ENCODE data around the gene SPAST.

GRCh38 chr2:32064021-32064601, 755 bp downstream of the SPAST start:
- TF ChIP-seq, protein P1, sequence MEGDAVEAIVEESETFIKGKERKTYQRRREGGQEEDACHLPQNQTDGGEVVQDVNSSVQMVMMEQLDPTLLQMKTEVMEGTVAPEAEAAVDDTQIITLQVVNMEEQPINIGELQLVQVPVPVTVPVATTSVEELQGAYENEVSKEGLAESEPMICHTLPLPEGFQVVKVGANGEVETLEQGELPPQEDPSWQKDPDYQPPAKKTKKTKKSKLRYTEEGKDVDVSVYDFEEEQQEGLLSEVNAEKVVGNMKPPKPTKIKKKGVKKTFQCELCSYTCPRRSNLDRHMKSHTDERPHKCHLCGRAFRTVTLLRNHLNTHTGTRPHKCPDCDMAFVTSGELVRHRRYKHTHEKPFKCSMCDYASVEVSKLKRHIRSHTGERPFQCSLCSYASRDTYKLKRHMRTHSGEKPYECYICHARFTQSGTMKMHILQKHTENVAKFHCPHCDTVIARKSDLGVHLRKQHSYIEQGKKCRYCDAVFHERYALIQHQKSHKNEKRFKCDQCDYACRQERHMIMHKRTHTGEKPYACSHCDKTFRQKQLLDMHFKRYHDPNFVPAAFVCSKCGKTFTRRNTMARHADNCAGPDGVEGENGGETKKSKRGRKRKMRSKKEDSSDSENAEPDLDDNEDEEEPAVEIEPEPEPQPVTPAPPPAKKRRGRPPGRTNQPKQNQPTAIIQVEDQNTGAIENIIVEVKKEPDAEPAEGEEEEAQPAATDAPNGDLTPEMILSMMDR (IDR thresholded peaks at IDR 0.05): no peak
- no peak for TF ChIP-seq POLR2AphosphoS5 (IDR thresholded peaks at IDR 0.05; ENCODE audit: low read depth, low read length)
- no peak for TF ChIP-seq REST (IDR thresholded peaks at IDR 0.05; ENCODE audit: insufficient read depth in 1 of 2, low read depth in 2 of 2, low read length in 1 of 2)
- TF ChIP-seq TCF7L2 (IDR thresholded peaks at IDR 0.05; ENCODE audit: low read depth, low read length): no peak
- 0 out of 2 replicates have a peak, but pooled peaks have one; percentile 40 for TF ChIP-seq SIN3A (IDR thresholded peaks at IDR 0.05; ENCODE audit: borderline replicate concordance, insufficient read depth, low read depth, low read length)

All from Panc1 (cell line).